HepG2 (cell line): ENCODE data around the gene UTP3. TPM values are rescaled to one million over a fixed set of nuclear protein-coding genes. Genes with fewer than 3 reads are reported as not detected.
A peak's percentile ranks its signal among the peaks of the same experiment; 100 is the strongest.

Experiments
- ARID4A ChIP-seq: sonication (generic); formaldehyde crosslinking; IDR thresholded peaks from 2 replicates; pipeline ENCODE4 v1.5.0; 2020; ENCODE audit warnings: mild to moderate bottlenecking, missing genetic modification reagents, borderline replicate concordance
- FOXA1 ChIP-seq, 2 experiments: fragments of 450-650 bp in 1 of 2; sonication (generic) in 1 of 2; formaldehyde crosslinking in 1 of 2; IDR thresholded peaks; 2 replicates each; pipeline versions ENCODE4 v1.4.0 to v1.6.1; 2016 to 2020; ENCODE audit warnings: missing genetic modification reagents in 1 of 2
- GMEB1 ChIP-seq: sonication (generic); formaldehyde crosslinking; IDR thresholded peaks from 2 replicates; pipeline ENCODE4 v1.5.1; 2020; ENCODE audit warnings: missing genetic modification reagents, mild to moderate bottlenecking, borderline replicate concordance
- JUN ChIP-seq: sonication (generic); formaldehyde crosslinking; IDR thresholded peaks from 2 replicates; pipeline ENCODE4 v1.4.0; 2020; ENCODE audit warnings: mild to moderate bottlenecking, missing genetic modification reagents
- NR2C2 ChIP-seq: sonication (generic); formaldehyde crosslinking; IDR thresholded peaks from 2 replicates; pipeline ENCODE4 v1.4.0; 2020; ENCODE audit warnings: missing genetic modification reagents, mild to moderate bottlenecking, moderate library complexity, borderline replicate concordance
- SUZ12 ChIP-seq: fragments of 150-350 bp; IDR thresholded peaks from 2 replicates; pipeline ENCODE4 v1.6.1; 2014; ENCODE audit warnings: low read depth, low read length
- U2AF1 ChIP-seq: fragments of 200-400 bp; formaldehyde crosslinking; optimal IDR thresholded peaks from 2 replicates; pipeline ENCODE3; 2017; ENCODE audit warnings: mild to moderate bottlenecking, low read depth, low read length
- ZBTB21 ChIP-seq: sonication (generic); formaldehyde crosslinking; IDR thresholded peaks from 2 replicates; pipeline ENCODE4 v1.4.0; 2020; ENCODE audit warnings: missing genetic modification reagents
- ZNF563 ChIP-seq: sonication (generic); formaldehyde crosslinking; IDR thresholded peaks from 2 replicates; pipeline ENCODE4 v1.8.0; 2022; ENCODE audit warnings: mild to moderate bottlenecking, moderate library complexity, missing genetic modification reagents
- ZNF652 ChIP-seq: IDR thresholded peaks from 2 replicates; pipeline ENCODE4 v1.6.1; 2016; ENCODE audit warnings: low read depth, borderline replicate concordance
- polyA plus RNA-seq, 8 experiments: library from polyadenylated mRNA; depleted of rRNA in 3 of 8; stranded (reverse) in 7 of 8; unstranded in 1 of 8; fragments of >200 nt; fragmentation: Illumina TruSeq in 4 of 8; extraction: Trizol in 4 of 8; gene quantifications; 2 replicates each; pipeline versions ENCODE4 v1.2.1 to v1.2.3, GENCODE V29; 2011 to 2016; ENCODE audit warnings: low read depth in 4 of 8, missing spikeins in 1 of 8, mixed read lengths in 1 of 8; ENCODE audit not compliant: insufficient read depth in 1 of 8
- total RNA-seq, 5 experiments: library from RNA; depleted of rRNA; stranded (reverse); fragments of >200 nt; fragmentation: Illumina TruSeq; extraction: Trizol; gene quantifications; 2 replicates each; pipeline ENCODE4 v1.2.3, GENCODE V29; 2016; ENCODE audit warnings: low read depth in 1 of 5
- TF ChIP-seq, protein P1 (sequence below): sonication (generic); formaldehyde crosslinking; IDR thresholded peaks from 2 replicates; pipeline ENCODE4 v1.5.1; 2020; ENCODE audit warnings: mild to moderate bottlenecking, missing genetic modification reagents
- TF ChIP-seq, protein P2 (sequence below): sonication (generic); formaldehyde crosslinking; IDR thresholded peaks from 2 replicates; pipeline ENCODE4 v1.4.0; 2020; ENCODE audit warnings: missing genetic modification reagents
- TF ChIP-seq, protein P3 (sequence below): sonication (generic); formaldehyde crosslinking; IDR thresholded peaks from 2 replicates; pipeline ENCODE4 v1.4.0; 2020; ENCODE audit warnings: missing genetic modification reagents

The UTP3 gene
- total and polyA plus RNA-seq, 2 of the 13 experiments (the other 11 are each of a cell fraction or from before 2014, with no cell fraction given): 6.9 to 19.5 TPM

- peak; percentile 38; the same call in 1 of the 2 replicates for TF ChIP-seq ZNF652
- no peak for TF ChIP-seq U2AF1
- TF ChIP-seq GMEB1 (CRISPR knock-in tag): no peak
- TF ChIP-seq JUN: no peak
- TF ChIP-seq ZBTB21 (CRISPR knock-in tag): no peak
- TF ChIP-seq NR2C2 (CRISPR knock-in tag): no peak; the same call in 1 of the 2 replicates
- no peak for TF ChIP-seq ZNF563 (CRISPR knock-in tag)
- no peak for TF ChIP-seq SUZ12
- TF ChIP-seq, protein P1, sequence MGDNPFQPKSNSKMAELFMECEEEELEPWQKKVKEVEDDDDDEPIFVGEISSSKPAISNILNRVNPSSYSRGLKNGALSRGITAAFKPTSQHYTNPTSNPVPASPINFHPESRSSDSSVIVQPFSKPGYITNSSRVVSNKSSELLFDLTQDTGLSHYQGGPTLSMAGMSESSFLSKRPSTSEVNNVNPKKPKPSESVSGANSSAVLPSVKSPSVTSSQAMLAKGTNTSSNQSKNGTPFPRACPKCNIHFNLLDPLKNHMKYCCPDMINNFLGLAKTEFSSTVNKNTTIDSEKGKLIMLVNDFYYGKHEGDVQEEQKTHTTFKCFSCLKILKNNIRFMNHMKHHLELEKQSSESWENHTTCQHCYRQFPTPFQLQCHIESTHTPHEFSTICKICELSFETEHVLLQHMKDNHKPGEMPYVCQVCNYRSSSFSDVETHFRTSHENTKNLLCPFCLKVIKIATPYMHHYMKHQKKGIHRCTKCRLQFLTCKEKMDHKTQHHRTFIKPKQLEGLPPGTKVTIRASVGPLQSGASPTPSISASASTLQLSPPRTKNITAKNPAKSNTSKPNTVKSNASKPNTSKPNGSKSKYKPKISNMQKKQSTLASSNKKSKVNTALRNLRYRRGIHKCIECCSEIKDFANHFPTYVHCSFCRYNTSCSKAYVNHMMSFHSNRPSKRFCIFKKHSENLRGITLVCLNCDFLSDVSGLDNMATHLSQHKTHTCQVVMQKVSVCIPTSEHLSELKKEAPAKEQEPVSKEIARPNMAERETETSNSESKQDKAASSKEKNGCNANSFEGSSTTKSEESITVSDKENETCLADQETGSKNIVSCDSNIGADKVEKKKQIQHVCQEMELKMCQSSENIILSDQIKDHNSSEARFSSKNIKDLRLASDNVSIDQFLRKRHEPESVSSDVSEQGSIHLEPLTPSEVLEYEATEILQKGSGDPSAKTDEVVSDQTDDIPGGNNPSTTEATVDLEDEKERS (CRISPR knock-in tag): no peak
- TF ChIP-seq, protein P2, sequence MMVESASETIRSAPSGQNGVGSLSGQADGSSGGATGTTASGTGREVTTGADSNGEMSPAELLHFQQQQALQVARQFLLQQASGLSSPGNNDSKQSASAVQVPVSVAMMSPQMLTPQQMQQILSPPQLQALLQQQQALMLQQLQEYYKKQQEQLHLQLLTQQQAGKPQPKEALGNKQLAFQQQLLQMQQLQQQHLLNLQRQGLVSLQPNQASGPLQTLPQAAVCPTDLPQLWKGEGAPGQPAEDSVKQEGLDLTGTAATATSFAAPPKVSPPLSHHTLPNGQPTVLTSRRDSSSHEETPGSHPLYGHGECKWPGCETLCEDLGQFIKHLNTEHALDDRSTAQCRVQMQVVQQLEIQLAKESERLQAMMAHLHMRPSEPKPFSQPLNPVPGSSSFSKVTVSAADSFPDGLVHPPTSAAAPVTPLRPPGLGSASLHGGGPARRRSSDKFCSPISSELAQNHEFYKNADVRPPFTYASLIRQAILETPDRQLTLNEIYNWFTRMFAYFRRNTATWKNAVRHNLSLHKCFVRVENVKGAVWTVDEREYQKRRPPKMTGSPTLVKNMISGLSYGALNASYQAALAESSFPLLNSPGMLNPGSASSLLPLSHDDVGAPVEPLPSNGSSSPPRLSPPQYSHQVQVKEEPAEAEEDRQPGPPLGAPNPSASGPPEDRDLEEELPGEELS (CRISPR knock-in tag): no peak
- TF ChIP-seq, protein P3, sequence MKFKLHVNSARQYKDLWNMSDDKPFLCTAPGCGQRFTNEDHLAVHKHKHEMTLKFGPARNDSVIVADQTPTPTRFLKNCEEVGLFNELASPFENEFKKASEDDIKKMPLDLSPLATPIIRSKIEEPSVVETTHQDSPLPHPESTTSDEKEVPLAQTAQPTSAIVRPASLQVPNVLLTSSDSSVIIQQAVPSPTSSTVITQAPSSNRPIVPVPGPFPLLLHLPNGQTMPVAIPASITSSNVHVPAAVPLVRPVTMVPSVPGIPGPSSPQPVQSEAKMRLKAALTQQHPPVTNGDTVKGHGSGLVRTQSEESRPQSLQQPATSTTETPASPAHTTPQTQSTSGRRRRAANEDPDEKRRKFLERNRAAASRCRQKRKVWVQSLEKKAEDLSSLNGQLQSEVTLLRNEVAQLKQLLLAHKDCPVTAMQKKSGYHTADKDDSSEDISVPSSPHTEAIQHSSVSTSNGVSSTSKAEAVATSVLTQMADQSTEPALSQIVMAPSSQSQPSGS: no peak
- peak; percentile 27; the same call in 1 of the 2 replicates for TF ChIP-seq ARID4A (CRISPR knock-in tag)
- no peak for TF ChIP-seq FOXA1 (IDR thresholded peaks at IDR 0.05)
- peak; percentile 48; the same call in 1 of the 2 replicates for TF ChIP-seq FOXA1 (CRISPR knock-in tag; IDR thresholded peaks at IDR 0.05)
Observed at GRCh38 chr4:70714079-70714887, 26.0 kb downstream of the UTP3 start (continued).
